ENCODE results near the gene JAK3.
"Not testable (repeated sequence)": the region's sequence is repeated elsewhere in the genome, so short reads cannot be mapped to it uniquely, and the experiment has no call there.

Gene JAK3

GRCh38 chr19:17802137-17802858, 45.5 kb downstream of the JAK3 start:
- DNase-seq = no peak

DNA sequence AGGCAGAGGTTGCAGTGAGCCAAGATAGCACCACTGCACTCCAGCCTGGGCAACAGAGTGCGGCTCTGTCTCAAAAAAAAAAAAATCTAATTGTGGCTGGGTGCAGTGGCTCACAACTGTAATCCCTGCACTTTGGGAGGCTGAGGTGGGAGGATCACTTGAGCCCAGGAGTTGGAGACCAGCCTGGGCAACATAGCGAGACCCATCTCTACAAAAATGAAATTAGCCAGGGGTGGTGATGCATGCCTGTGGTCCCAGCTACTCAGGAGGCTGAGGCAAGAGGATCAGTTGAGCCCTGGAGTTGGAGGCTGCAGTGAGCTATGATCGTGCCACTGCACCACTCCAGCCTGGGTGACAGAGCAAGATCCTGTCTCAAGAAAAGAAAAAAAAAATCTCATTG, 49.2 kb downstream of the JAK3 start:
- DNase-seq = not testable (repeated sequence)

DNA sequence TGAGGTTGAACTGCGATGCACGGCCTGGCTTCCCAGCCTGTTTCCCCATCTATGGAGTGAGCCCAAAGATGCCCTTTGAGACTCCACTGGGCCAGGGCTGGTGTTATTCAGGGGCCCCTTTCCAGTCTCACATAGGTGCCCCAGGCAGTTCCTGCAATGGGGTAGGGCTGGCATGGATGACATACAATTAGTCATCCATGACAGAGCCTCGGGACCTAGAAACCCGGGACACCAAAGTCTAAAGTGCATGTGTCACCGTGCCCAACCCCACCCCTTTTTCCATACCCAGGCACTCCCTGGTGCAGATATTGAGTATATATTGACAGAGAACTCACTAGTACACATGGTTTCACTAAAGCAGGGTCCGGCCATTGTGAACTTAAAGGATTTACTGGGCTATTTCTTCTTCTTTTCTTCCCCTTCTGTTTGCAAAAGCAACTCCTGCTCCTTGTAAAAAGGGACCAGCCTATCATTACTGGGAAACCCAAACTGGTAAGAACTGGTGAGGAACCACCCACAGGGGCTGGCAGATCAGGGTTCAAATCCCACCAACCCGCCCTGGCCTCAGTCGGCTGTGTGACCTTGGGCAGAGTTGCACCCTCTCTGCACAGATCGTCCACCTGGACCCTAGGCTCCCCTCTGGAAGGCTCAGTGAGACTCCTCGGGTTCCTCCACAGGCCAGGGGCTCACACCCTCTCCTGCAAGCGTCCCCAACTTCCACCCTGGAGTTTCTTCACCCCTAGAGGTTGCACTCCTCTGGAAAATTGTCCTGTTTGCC, 50.2 kb downstream of the JAK3 start:
- DNase-seq = no peak

- no peak for DNase-seq
Observed at GRCh38 chr19:17796838-17797423, 50.9 kb downstream of the JAK3 start.

DNA sequence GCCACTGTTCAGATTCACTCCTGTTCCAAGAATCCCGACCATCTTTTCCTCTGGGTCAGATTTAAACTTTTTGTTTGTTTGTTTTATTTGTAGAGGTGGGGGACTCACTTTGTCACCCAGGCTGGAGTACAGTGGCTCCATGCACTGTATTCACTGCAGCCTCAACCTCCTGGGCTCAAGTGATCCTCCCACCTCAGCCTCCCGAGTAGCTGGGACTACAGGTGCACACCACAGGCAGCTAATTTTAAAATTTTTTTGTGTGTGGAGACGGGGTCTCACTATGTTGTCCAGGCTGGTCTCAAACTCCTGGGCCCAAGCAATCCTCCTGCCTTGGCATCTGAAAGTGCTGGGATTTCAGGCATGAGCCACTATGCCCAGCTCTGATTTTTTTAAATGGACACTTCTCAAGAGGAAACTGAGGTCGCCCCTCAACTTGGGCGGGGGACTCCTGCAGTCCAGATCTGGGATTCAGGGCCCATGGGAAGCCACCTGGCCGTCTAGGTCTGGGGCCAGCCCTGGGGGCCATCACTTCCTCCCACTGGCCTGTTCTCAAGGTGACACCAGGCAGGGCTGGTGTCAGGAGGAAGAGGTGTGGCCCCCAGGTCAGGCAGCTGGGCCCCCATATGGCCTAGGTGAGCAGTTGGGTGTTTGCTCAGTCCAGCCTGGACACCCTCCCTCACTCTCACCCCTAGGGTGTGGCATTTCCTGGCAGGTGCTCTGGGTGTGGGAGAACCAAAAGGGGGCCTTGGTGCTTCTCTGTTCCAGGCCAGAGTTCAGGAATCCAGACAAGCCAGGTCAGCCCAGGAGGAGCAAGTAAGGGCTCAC, 51.6 kb downstream of the JAK3 start:
- DNase-seq = no peak

DNA sequence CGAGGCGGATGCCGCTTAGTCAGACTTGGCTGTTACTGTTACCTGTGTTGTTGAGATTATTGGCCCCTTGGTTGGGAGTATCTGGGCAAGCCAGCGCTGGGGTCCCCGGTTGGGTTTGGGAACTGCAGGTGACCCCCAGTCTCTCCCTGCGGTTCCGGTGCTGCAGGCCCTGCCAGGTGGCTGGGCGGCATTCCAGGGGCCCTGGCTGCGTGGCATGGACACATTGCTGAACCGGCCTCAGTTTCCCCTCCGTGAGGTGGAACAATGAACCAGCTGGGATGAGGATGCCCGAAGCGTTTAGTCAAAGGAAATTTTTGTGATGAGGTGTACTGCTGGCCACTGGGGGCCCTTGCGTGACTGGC, 52.3 kb downstream of the JAK3 start:
- DNase-seq = no peak

- peak; percentile 4 for DNase-seq
Observed at GRCh38 chr19:17794731-17795494, 52.9 kb downstream of the JAK3 start, which contains the start of gene B3GNT3. Gene B3GNT3 (plus strand): TSS chr19:17795138. CDS start chr19:17807808, 12,670 bp downstream.

DNA sequence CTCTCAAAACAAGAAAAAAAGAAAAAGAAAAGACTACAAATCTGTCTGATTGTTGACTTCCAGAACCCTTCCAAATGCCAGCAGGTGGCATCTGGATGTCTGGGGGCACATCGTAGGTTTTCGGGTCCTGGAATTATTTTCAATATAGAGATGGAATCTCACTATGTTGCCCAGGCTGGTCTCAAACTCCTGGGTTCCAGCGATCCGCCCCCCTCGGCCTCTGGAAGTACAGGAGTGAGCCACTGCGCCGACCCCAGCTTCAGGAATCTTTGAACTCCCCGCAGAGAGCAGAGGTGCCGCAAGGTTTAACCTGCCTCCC, 53.4 kb downstream of the JAK3 start:
- no peak for DNase-seq

GRCh38 chr19:17790059-17790780, 57.6 kb downstream of the JAK3 start:
- no peak for DNase-seq

DNA sequence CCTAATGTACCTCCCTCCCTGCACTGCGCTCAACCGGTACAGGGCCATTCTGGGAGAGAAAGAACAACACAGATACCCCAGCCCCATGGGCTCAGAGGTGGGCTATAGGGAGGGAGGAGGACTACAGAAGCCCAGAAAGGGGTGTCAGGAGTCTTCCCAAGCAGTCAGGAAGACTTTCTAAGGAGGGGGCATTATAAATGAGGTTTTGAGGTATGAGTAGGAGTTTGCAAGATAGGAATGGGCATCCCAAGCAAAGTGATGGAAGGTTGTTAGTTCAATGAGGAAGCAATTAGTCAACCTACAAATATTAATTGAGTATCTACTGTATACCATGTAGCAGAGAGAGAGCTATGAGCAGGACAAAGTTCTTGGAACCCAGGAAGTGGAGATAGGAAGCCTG, 59.1 kb downstream of the JAK3 start:
- DNase-seq = no peak

GRCh38 chr19:17787274-17787913, 60.4 kb downstream of the JAK3 start:
- no peak for DNase-seq

DNA sequence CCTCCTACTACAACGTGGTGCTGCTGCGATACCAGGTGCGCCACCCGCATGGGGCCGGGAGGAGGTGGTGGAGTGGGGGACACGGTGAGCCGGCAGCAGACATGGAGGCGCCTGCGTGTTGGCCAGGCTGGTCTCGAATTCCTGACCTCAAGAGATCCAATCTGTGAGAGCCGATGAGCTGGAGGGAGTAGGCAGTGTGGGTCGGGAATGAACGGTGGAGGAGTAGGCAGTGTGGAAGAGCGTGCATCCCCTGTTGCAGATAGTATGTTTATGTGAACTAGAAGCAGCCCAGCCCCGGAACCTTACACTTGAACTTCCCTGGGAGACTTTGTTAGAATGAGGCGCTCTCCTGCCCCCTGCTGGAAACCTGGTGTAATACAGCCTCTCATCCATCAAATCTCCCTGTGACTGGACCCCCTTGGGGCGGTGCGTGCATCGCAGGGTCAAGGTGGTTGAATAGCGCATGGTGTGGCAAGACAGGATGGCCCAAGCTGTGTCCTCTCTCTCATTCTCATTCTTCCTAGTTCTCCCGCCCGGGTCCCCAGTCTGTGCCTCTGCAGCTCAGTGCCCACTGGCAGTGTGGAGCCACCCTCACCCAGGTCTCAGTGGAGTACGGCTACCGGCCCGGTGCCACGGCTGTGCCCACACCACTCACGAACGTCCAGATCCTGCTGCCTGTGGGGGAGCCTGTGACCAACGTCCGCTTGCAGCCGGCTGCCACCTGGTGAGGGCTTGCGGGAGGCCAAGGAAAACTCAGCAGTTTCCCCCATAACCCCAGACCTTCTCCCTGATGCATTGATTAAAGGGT, 63.4 kb downstream of the JAK3 start:
- DNase-seq = no peak

DNA sequence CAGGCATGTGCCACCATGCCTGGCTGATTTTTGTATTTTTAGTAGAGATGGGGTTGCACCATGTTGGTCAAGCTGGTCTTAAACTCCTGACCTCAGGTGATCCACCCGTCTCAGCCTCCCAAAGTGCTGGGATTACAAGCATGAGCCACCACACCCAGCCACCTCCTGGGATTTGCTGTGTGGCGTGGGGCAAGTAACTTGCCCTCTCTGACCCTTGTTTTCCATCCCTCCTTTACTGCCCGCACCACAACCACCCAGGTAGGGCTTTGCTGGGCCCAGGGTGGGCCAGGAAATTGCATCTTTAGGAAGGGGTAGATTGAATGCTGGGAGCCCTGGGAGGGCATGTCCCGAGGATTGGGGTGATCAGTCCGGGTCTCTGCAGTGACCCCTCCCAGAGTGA, 64.1 kb downstream of the JAK3 start:
- not testable (repeated sequence) for DNase-seq

GRCh38 chr19:17780781-17781180, 67.0 kb downstream of the JAK3 start:
- DNase-seq = no peak

DNA sequence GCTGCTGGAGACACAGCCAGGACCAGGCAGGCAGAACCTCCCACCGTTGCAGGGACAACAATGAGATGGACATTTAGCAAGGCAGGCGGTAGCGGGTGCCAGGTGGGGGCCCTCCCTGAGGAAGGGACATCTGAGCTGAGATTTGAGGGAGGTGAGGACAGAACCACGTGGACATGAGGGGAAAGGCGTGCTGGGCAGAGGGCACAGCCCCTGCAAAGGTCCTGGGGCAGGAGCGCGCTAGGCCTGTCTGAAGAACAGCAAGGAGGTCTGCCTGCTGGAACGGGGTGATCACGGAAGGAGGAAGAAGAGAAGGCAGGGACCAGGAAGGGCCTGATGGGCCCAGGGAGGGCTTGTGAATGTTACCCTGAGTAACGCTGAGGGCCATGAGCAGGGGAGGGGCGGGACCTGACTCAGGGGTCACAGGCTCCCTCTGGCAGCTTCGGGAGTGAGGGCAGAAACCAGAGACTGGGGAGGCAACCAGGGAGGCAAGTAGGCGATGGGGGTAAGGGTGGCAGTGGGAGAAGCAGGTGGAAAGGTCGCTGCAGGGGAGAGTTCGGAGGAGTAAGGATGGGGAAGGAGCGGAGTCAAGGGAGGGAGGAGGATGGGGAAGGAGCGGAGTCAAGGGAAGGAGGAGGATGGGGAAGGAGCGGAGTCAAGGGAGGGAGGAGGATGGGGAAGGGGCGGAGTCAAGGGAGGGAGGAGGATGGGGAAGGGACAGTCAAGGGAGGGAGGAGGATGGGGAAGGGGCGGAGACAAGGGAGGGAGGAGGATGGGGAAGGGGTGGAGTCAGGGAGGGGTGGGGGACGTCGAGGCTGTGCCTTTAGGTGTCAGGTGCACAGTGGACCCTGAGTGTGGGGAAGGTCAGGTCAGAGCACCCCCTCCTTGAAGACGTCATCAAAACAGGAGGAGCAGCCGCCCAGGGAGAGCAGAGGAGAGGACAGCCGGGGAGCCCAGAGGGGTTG, 68.5 kb downstream of the JAK3 start:
- DNase-seq = no peak

DNA sequence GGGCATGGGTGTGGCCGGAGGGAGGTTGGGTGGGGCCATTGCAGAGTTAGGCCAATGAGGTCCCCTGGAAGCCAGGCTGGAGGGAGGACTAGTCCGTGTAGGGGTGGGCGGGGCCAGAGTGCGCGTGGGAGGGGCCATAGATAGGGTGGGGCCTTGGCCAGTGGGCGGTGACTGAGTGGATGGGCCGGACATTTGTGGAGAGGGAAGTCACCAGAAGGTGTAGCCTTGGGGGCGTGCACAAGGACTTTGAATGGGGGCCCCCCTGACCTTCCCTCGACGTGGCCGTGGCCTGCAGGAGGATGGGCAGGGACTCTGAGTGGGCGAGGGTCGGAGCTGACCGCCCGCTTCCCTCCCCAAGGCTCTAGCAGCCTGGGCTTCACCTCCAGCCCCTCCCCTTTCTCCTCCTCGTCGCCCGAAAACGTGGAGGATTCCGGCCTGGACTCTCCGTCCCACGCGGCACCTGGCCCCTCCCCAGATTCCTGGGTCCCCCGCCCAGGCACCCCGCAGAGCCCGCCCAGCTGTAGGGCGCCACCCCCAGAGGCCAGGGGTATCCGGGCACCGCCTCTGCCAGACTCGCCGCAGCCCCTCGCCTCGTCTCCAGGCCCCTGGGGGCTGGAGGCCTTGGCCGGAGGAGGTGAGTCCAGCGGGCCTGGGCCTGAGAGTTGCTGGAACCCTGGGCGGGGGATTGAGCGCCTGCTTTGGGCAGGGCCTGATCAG, 69.4 kb downstream of the JAK3 start:
- no peak for DNase-seq

GRCh38 chr19:17777840-17778239, 69.9 kb downstream of the JAK3 start:
- not testable (repeated sequence) for DNase-seq

DNA sequence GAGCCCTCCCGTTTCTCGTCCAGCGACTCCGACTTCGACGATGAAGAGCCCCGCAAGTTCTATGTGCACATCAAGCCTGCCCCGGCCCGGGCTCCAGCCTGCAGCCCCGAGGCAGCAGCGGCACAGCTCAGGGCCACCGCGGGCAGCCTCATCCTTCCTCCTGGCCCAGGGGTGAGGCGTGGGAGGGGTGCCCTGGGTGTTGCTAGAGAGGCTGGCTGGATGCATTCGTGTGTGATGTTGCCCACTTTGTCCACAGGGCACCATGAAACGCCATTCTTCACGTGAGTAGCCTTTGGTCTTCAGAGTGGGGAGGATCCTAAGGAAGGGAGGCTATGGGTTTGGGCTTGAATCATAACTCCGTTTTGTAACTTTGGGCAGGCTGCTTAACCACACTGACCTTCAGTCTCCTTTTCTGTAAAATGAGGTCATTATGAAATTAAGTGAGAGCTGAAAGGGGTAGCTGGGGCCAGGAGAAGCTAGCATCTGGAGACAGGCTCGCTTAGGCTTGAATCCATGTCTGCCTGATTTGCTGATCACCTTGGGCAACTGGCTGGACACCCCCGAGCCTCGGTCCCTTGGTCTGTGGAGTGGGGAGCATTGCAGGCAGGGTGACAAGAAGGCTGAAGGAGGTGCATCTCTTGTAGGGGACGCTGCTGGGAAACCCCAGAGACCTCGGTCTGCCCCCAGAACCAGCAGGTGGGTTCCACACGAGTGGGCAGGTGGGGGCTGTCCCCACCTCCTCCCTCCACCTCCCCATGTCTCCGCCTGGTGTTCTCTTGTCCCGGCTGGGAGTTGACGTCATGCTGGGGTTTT, 71.6 kb downstream of the JAK3 start:
- no peak for DNase-seq

Data from NCI-H748 treated with DMSO at 0.1 percent for 48 hours (cell line).